KOPT-K1 (cell line): ENCODE measurements around the gene KCNQ1.

Source experiments
- H3K27ac ChIP-seq: fragments of 200-600 bp; sonication (generic); 2 replicates; pipeline ENCODE4 v1.5.1; 2016; ENCODE audit warnings: antibody characterized with exemption, mild to moderate bottlenecking, low read depth, low read length; ENCODE audit not compliant: poor library complexity, severe bottlenecking
- H3K36me3 ChIP-seq: fragments of 200-600 bp; sonication (generic); 2 replicates; pipeline ENCODE4 v1.5.1; 2017; ENCODE audit warnings: antibody characterized with exemption, mild to moderate bottlenecking, low read length, moderate library complexity; ENCODE audit not compliant: insufficient read depth
- H3K9me3 ChIP-seq: fragments of 200-600 bp; sonication (generic); 2 replicates; pipeline ENCODE4 v1.5.1; 2017; ENCODE audit warnings: antibody characterized with exemption, low read length, mild to moderate bottlenecking; ENCODE audit not compliant: insufficient read depth, poor library complexity, severe bottlenecking

KCNQ1 gene

DNA sequence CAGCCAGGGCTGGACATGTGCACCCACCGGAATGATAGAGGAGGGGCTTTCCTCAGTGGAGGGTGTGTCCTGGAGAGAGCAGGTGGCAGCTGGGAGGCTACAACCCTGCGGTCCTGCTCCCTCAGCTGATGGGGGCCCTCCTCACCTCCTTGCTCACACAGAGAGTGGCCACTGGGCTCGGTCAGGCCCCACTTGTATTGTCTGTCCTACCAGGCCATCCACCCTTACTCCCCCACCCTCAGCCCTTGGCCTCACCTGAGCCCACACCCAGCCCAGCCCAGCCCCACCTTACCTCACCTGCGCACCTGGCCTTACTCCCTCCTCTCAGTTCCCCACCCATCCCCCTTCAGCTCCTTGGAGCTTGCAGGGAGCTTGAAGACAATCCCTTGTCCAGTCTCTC is 3.6 kb upstream of the KCNQ1 start:
- H3K36me3 ChIP-seq: no peaks in the 10 kb centered on the region
- no peak overlapping the region for H3K27ac ChIP-seq
- no peaks in the 10 kb centered on the region for H3K9me3 ChIP-seq

GRCh38 chr11:2442589-2442988 is 2.2 kb upstream of the KCNQ1 start:
- H3K36me3 ChIP-seq: no peaks in the 10 kb centered on the region
- H3K27ac ChIP-seq: no peak overlapping the region
- H3K9me3 ChIP-seq: no peaks in the 10 kb centered on the region

DNA sequence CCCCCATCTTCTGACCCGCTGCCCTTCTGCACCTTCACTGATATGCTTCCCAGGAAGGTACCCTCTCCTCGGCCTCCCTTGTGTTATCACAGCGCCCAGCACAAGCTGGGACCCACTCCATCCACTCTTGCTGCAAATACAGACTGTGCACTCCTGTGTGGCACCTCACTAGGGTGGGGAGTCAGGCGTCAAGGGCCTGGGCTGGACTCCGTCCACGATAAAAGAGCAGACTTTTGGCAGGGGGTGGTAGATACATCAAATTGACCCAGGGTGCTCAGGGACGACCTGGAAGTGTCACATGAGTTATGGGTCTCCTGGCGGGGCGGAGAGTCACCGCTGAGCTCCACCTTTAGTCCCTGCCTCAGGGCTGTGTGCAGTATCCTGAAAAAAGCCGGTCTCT is 1.4 kb upstream of the KCNQ1 start:
- Histone ChIP-seq H3K27ac (no peak overlapping the region), H3K36me3 (no peaks in the 10 kb centered on the region), H3K9me3 (no peaks in the 10 kb centered on the region)

DNA sequence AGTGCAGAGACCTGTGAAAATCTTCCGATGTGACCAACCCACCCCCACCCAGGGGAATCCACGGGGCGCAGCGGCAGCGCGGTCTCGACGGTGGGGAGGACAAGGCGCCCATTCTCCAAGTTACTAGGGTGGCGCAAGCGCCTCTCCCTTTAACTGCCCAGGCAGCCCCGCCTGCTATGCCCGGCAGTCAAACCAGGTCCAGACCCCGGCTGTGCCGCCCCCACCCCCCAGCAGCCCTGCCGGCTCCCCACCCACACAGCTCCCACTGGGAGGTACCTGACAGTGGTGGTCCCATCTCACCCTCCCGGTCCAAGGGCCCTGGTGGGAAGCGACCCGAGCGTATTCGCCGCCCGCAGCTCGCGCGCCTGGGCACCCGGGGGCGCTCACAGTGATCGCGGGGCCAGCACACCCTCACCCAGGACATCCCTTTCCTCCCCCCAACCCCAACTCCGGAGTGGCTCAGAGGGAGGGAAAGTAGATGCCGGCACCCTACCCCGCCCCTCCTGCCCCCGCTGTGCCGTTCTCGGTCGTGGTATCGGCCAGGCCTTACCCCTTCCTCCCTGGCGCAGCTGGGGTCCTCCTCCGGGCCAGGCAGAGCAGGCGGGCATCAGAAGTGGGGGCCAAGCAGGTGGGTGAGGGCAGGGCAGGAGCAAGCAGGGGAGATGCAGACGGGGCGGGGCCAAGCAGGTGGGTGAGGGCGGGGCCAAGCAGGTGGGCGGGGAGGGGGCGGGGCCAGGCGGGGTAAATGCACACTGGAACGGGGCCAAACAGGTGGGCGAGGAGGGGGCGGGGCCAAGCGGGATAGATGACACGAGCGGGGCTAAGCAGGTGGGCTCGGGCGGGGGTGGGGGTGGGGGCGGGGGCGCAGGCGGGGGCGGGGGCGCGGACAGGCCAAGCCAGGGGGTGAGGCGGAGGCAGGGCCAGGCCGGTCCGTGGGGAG is 657 bp upstream of the KCNQ1 start, which contains the start of gene TRPM5:
TSS of gene TRPM5 (minus strand) at position 634 of the 940 bp plus-strand sequence. CDS start 21,478 bp downstream, outside the sequence.
- H3K9me3 ChIP-seq: no peaks in the 10 kb centered on the region

GRCh38 chr11:2445746-2446551 is 1.1 kb downstream of the KCNQ1 start:
- H3K27ac ChIP-seq: no peak overlapping the region
- H3K9me3 ChIP-seq: no peaks in the 10 kb centered on the region
- H3K36me3 ChIP-seq: no peaks in the 10 kb centered on the region

More for the DNA sequence above, 657 bp upstream of the KCNQ1 start, which contains the start of gene TRPM5:
- Histone ChIP-seq H3K36me3 (no peaks in the 10 kb centered on the region), H3K27ac (no peak within 1 kb of the TSS)

- H3K9me3 ChIP-seq: no peaks in the 10 kb centered on the region
- H3K27ac ChIP-seq: no peak overlapping the region
- no peaks in the 10 kb centered on the region for H3K36me3 ChIP-seq
These were observed 1.9 kb downstream of the KCNQ1 start for GRCh38 chr11:2446590-2447252.

DNA sequence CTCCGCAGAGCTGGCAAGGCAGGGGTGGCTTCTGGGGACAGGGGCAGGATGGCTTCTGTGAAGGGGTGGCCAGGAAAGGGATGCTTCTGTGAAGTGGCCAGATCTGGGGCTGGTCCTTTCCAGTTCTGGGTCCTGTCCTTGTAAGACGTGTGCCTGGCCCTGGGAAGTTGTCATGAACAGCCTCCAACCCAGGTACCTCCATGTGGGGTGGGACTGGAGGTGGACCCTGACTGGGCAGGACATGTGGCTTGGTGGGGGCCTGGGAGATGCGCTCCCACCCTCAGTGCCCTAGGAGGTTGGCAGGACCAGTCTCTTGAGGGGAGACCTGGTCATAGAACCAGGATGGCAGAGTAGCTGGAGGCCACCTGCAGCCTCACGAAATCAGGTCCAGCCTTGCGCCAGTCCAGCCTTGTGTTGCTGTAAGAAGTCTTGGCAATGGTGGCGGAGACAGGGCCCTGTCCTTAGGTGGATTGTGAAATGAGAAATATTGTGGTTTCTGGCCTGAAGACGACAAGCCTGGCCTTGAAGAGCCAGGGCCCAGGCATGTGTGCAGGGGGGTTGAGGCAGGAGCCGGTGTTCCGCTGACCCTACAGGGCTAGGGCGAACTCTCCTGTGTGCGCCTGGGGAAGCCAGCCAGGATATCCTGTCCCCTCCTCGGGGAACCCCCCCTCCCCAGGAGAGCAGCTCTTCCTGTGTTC is 2.6 kb downstream of the KCNQ1 start:
- Histone ChIP-seq H3K27ac (no peak overlapping the region), H3K36me3 (no peaks in the 10 kb centered on the region), H3K9me3 (no peaks in the 10 kb centered on the region)

GRCh38 chr11:2447951-2448650 is 3.3 kb downstream of the KCNQ1 start:
- H3K27ac ChIP-seq: no peak overlapping the region
- H3K9me3 ChIP-seq: no peaks in the 10 kb centered on the region

GRCh38 chr11:2448661-2449547 is 4.1 kb downstream of the KCNQ1 start:
- Histone ChIP-seq H3K9me3 (no peaks in the 10 kb centered on the region), H3K36me3 (no peaks in the 10 kb centered on the region), H3K27ac (no peak overlapping the region)

More at GRCh38 chr11:2447951-2448650, 3.3 kb downstream of the KCNQ1 start:
- H3K36me3 ChIP-seq: no peaks in the 10 kb centered on the region

DNA sequence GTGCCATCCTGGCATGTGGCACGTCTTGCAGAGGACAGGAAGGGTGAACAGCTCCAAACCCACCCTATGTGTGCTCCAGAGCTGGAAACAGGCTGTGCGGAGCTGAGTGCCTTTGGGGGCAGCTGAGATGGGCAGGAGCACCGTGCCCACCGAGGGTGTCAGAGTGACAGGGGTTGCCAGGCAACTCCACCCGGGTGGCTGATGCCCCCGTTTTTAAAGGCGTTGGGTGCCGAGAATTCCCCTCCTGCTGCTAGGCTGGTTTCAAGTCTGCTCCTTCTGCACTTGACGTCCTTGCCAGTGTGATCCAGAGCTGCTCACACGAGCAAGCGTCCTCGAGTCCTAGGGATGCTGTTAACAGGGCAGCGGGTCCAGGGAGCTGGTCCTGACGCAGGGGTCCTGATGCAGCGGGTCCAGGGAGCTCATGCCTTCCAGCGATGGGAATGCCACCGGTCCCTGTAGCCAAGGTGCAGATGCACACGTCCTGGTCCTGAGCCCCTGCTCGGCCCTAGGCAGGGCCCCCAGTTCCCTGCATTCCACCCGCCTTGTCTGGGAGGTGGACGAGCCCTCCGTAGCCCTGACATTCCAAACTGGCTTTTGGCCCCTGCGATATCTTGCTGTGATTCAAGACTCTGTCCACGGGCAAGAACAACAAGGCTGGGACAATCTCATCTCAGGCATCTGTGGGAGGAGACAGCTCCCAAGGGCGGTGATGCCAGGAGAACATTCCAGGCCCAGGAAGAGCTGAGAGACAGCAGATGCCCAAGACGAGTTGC is 4.9 kb downstream of the KCNQ1 start:
- no peaks in the 10 kb centered on the region for H3K36me3 ChIP-seq
- H3K27ac ChIP-seq: no peak overlapping the region
- no peaks in the 10 kb centered on the region for H3K9me3 ChIP-seq

DNA sequence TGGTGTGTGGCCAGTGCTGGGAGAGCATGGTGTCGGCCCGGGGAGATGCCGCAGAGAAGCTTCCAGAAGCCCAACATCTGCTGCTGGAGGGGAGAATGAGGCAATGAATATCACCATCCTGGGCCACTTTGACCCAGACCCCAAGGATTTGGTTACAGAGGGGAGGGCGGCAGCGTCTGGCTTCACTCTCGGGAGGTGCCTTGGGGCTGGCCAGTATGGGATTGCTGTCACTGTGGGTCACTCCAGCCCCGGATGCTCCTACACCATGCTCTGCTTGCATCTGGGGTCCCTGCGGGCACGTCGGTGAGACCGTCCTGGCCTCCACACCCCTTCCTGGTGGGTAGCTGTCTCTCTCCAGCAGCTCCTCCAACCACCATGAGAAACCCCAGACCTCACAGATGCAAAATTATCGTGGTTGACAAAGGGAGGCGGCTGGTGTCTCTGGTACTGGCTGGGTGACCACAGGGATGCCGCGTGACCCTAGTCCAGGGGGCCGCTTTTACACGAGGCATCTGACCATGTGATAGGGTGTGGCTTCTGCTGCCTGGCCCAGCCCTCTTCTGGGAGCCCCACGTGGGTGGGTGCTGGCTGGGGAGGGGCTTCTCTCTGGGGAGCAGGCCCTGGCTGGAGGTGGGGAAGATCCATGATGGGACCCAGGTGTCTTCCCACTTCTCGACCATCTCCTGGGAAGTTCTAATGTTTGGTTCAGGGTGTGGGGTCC is 5.7 kb downstream of the KCNQ1 start:
- no peaks in the 10 kb centered on the region for H3K9me3 ChIP-seq
- H3K27ac ChIP-seq: no peak overlapping the region
- no peaks in the 10 kb centered on the region for H3K36me3 ChIP-seq

- H3K27ac ChIP-seq: no peak overlapping the region
- no peaks in the 10 kb centered on the region for H3K36me3 ChIP-seq
- H3K9me3 ChIP-seq: no peaks in the 10 kb centered on the region
These were observed 6.5 kb downstream of the KCNQ1 start for GRCh38 chr11:2451336-2451735.
